Measurements from ENCODE around the gene MAPKAP1.

The MAPKAP1 gene

DNA sequence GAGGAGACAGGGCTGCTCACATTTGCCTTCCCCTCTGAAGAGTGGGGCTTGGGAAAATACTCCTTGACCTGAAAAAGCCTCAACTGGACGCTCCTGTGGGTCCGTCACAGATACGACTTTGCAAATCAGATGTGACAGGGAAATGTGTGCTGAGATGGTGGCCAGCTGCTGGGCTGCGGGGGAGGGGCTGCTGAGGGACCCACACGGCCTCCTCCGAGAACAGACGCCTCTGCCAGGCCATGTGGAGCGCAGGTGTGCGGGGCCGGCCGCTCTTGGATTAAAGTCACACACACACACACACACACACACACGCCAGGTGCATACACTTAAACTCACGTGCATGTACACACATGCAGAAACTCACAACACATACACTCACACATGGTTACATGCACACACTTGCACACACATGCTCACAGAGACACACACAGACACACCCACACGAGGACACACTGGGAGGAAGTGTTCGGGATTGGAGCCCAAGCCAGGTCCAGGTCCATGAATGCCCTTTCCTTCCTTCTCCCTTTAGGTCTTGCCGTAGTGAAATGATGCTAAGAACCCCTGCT lies 278.0 kb downstream of the MAPKAP1 start:
- TF ChIP-seq CTCF (IDR thresholded peaks at IDR 0.05; ENCODE audit: borderline replicate concordance, extremely low read depth, low read length, poor library complexity, severe bottlenecking): no peak
- no peak for TF ChIP-seq EZH2 (IDR thresholded peaks at IDR 0.05; ENCODE audit: borderline replicate concordance, low read depth, low read length, severe bottlenecking)
- no peaks in the 10 kb centered on the region; the same call in 1 of the 2 replicates for H4K20me1 ChIP-seq (ENCODE audit: insufficient read depth, low read length)
- no peaks in the 10 kb centered on the region for H3K4me1 ChIP-seq (ENCODE audit: insufficient read depth, low read length)
- H2AFZ ChIP-seq (ENCODE audit: low read depth, low read length): no peak overlapping the region
- H3K9ac ChIP-seq (ENCODE audit: low read depth, low read length): no peak overlapping the region
- DNase-seq (no peak), ATAC-seq (ENCODE audit: insufficient read depth, low read depth) (no peak)
- H3K27me3 ChIP-seq (ENCODE audit: insufficient read depth, low read length, poor library complexity): no peaks in the 10 kb centered on the region
- no peaks in the 10 kb centered on the region for H3K79me2 ChIP-seq (ENCODE audit: insufficient read depth, low read length)
- H3K27ac ChIP-seq (ENCODE audit: low read length): no peak overlapping the region
- H3K4me3 ChIP-seq (ENCODE audit: low read depth in 1 of 2, low read length in 2 of 2): no peak overlapping the region
- H3K36me3 ChIP-seq (ENCODE audit: insufficient read depth, low read length): no peaks in the 10 kb centered on the region
- no peaks in the 10 kb centered on the region for H3K9me3 ChIP-seq (ENCODE audit: insufficient read depth, low read length, severe bottlenecking)
- H3K4me2 ChIP-seq (ENCODE audit: insufficient read depth, low read length): no peak overlapping the region

- peak; percentile 36 for DNase-seq
- no peaks in the 10 kb centered on the region for H3K27me3 ChIP-seq (ENCODE audit: insufficient read depth, low read length, poor library complexity)
- H3K9me3 ChIP-seq (ENCODE audit: insufficient read depth, low read length, severe bottlenecking): no peaks in the 10 kb centered on the region
- no peak overlapping the region for H2AFZ ChIP-seq (ENCODE audit: low read depth, low read length)
- no peak for TF ChIP-seq EZH2 (IDR thresholded peaks at IDR 0.05; ENCODE audit: borderline replicate concordance, low read depth, low read length, severe bottlenecking)
- TF ChIP-seq CTCF (IDR thresholded peaks at IDR 0.05; ENCODE audit: borderline replicate concordance, extremely low read depth, low read length, poor library complexity, severe bottlenecking): peak; percentile 64
- H3K4me3 ChIP-seq (ENCODE audit: low read depth in 1 of 2, low read length in 2 of 2): no peak overlapping the region
- no peak overlapping the region for H3K4me2 ChIP-seq (ENCODE audit: insufficient read depth, low read length)
- no peaks in the 10 kb centered on the region for H3K4me1 ChIP-seq (ENCODE audit: insufficient read depth, low read length)
- H3K36me3 ChIP-seq (ENCODE audit: insufficient read depth, low read length): no peaks in the 10 kb centered on the region
- no peak overlapping the region for H3K27ac ChIP-seq (ENCODE audit: low read length)
- H4K20me1 ChIP-seq (ENCODE audit: insufficient read depth, low read length): no peaks in the 10 kb centered on the region; the same call in 1 of the 2 replicates
- no peaks in the 10 kb centered on the region for H3K79me2 ChIP-seq (ENCODE audit: insufficient read depth, low read length)
- H3K9ac ChIP-seq (ENCODE audit: low read depth, low read length): no peak overlapping the region
- peak; percentile 45; the same call in 1 of the 3 replicates for ATAC-seq (ENCODE audit: insufficient read depth, low read depth)
Measured at GRCh38 chr9:125428060-125428901, 278.7 kb downstream of the MAPKAP1 start.

- no peaks in the 10 kb centered on the region for H3K36me3 ChIP-seq (ENCODE audit: insufficient read depth, low read length)
- H3K9me3 ChIP-seq (ENCODE audit: insufficient read depth, low read length, severe bottlenecking): no peaks in the 10 kb centered on the region
- no peak overlapping the region for H2AFZ ChIP-seq (ENCODE audit: low read depth, low read length)
- H3K4me2 ChIP-seq (ENCODE audit: insufficient read depth, low read length): no peak overlapping the region
- no peak overlapping the region for H3K27ac ChIP-seq (ENCODE audit: low read length)
- no peaks in the 10 kb centered on the region for H3K27me3 ChIP-seq (ENCODE audit: insufficient read depth, low read length, poor library complexity)
- DNase-seq: no peak
- no peak overlapping the region for H3K4me3 ChIP-seq (ENCODE audit: low read depth in 1 of 2, low read length in 2 of 2)
- H3K9ac ChIP-seq (ENCODE audit: low read depth, low read length): no peak overlapping the region
- TF ChIP-seq CTCF (IDR thresholded peaks at IDR 0.05; ENCODE audit: borderline replicate concordance, extremely low read depth, low read length, poor library complexity, severe bottlenecking) (no peak), EZH2 (IDR thresholded peaks at IDR 0.05; ENCODE audit: borderline replicate concordance, low read depth, low read length, severe bottlenecking) (no peak)
- H4K20me1 ChIP-seq (ENCODE audit: insufficient read depth, low read length): no peaks in the 10 kb centered on the region; the same call in 1 of the 2 replicates
- H3K79me2 ChIP-seq (ENCODE audit: insufficient read depth, low read length): no peaks in the 10 kb centered on the region
- 0 out of 3 replicates have a peak, but pooled peaks have one; percentile 14 for ATAC-seq (ENCODE audit: insufficient read depth, low read depth)
- H3K4me1 ChIP-seq (ENCODE audit: insufficient read depth, low read length): no peaks in the 10 kb centered on the region
Measured at GRCh38 chr9:125427556-125427955, 279.5 kb downstream of the MAPKAP1 start.

Measured in DND-41 (cell line).